GM12872 (cell line): Measurements from ENCODE around the gene RGMA.
A peak's percentile ranks its signal among the peaks of the same experiment; 100 is the strongest.

ENCODE experiments used
- TF ChIP-seq, protein P1 (sequence below): IDR thresholded peaks from 3 replicates; pipeline ENCODE4 v1.5.1; 2011; ENCODE audit warnings: low read depth, mild to moderate bottlenecking, low read length, moderate library complexity; ENCODE audit not compliant: insufficient read depth

Gene RGMA

DNA sequence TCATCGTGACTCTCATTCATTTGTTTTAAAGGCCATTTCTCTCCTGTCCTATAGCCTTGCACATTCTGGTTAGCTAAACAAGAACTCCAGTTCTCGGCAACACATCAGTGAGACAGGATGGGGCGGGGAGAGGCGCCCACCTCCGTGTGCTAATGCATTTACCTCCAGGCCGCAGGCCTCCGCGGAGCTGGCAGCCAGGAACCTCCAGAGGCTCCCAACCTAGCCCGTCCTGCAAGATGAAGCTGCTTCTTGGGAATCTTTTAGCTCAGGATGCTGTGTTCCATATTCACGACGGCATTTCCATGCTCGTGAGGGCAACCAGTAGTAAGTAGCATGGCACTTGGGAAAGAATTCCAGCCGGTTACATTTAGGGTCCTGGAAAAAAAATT, 47.9 kb downstream of the RGMA start:
- TF ChIP-seq, protein P1, sequence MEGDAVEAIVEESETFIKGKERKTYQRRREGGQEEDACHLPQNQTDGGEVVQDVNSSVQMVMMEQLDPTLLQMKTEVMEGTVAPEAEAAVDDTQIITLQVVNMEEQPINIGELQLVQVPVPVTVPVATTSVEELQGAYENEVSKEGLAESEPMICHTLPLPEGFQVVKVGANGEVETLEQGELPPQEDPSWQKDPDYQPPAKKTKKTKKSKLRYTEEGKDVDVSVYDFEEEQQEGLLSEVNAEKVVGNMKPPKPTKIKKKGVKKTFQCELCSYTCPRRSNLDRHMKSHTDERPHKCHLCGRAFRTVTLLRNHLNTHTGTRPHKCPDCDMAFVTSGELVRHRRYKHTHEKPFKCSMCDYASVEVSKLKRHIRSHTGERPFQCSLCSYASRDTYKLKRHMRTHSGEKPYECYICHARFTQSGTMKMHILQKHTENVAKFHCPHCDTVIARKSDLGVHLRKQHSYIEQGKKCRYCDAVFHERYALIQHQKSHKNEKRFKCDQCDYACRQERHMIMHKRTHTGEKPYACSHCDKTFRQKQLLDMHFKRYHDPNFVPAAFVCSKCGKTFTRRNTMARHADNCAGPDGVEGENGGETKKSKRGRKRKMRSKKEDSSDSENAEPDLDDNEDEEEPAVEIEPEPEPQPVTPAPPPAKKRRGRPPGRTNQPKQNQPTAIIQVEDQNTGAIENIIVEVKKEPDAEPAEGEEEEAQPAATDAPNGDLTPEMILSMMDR: no peak

DNA sequence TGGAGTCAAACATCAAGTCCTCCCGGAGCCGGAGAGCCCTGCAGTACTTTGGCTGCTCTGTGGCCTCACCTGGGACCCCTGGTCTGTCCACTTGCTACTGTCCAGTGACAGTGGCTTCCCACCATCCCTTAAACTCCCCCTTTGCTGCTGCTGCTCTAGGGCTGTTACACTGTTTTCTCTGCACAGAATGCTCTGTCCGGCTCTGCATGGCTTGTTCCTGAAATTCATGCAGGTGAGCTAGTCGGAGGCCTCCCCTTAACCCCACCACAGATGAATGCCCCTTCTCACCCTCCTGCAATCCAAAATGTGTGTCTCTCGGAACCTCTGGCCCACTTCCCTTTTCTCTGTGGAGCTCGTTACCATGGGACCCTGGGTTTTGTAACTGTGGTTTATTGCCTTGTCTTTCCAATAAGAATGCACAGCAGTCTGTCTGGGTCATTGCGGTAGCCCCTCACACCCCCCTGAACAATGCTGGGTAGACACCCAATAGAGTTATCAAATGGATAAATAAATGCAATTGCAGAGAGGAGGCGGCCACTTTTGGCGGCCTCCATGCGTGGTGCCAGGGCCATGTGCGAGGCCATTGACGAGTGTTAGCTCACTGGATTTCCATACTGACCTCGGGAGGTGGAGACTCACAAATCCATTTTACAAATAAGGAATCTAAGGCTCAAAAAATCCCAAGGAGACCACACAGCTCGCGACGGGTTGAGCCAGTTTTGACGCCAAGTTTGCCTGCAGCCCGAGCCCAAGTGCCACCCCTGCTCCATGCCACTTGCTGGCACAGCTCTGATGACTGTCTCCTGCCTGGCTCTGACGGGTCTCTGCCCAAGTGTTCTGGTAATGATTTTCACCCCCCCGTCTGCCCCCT, 48.5 kb downstream of the RGMA start:
- TF ChIP-seq, protein P1: no peak

DNA sequence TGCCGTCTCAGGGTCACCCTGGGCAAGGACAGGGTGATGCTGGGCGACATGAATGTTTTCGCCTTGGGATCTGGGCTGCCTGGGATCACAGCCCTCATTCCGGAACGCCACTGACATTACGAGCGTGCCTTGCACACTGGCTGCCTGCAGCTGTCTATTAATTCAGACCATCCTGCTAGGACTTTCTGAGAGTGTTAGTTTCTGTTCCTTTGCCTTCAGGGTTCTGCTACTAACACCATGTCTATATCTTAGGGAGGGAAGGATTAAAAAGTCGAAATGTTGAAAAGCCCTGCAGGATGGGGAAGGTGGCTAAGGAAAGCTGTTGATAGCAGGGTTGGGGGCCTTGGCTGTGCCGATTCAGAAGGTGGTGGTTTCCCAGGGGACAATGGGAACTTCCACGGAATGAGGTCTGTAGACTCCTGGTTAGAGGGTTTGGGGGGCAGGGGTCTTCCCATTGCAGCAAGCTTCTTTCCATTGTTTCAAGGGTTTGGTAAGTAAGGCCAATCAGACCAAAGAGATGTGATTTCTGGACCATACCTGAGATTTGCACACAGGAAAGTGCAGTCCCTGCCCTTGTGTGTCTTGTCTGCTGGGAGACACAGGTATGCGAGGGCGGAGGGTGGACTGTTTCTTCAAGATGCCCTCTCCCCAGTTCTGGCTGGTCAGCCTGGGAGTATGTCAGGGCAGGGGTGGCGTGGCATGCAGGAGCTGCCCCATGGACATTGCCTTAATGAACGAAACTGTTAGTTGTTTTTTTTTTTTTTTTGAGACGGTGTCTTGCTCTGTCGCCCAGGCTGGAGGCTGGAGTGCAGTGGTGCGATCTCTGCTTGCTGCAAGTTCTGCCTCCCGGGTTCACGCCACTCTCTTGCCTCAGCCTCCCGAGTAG, 50.9 kb downstream of the RGMA start:
- TF ChIP-seq, protein P1: no peak

DNA sequence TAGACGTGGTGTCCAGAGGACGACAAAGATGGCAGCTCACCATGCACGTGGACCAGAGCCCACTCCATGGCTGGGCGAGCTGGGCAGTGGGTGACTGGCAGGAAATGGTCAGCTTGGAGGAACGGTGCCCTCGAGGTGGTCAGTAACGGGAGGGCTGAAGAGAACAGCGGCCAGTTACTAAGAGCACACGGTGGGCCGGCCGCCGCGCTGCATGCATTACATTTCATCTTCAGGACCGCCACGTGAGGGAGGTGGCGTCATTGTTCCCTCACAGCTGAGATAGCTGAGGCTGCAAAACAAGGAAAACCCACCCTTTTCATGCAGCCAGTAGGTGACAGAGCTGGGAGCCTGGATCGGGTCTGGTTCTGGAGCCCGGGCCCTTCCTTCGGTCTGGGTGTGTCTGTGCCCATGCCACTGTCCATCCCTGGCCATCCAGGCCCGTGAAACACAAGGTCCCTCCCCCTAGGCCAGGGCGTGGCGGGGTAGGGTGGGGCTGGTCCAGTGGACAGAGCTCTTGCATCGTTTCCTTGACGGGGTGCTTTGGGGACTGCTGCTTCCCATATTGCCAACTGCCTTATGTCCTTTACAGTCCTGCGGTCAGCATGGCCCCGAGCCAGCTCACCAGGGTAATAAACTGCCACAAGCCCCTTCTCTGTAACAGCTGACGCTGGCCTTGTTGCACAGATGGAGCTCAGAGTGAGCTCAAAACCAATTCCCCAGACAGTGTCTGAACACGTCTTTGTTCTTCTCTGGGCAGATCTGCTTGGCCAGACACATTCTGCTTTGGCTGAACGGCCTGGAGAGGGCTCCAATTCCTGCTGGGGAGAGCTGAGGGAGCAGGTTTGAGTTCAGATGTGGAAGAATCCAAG, 51.8 kb downstream of the RGMA start:
- TF ChIP-seq, protein P1: no peak

DNA sequence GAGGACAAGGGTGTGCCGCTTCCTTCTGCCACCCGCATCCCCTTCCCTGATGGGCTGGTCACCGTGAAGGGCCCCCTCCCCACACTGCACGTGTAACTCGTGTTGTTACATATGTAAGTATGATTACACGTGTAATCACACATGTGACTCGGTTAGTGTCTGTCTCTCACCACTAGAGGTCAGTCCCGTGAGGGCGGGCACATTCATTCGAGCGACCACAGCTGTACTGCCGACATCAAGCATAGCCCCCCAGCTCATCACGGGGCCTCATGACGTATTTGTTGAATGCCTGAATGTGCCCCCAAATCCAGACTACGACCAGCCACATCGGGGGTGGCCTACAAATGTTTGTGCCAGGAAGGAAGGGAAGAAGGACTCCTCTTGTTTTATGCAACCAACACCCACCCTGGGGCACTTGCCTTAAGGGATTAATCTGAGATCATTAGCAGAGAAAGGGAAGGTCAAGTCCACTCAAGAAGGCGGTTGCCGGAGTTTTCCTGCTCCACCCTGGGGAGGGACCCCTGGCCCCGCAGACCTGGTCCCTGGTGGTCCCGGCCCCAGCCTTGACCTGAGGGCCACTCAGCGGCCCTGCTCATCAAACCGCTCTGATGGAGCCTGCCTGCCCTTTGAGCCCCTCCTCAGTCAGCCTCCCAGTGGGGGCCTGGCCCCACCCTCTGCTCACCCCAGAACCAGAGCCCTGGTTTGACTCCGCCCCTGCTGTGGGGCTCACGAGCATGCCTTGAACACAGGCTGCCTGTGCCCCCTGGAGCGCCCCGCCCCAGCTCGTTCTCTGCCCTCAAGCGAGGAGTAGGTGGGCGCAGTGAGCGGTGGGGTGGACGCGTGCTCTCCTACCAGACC, 52.8 kb downstream of the RGMA start:
- TF ChIP-seq, protein P1: peak; percentile 75

DNA sequence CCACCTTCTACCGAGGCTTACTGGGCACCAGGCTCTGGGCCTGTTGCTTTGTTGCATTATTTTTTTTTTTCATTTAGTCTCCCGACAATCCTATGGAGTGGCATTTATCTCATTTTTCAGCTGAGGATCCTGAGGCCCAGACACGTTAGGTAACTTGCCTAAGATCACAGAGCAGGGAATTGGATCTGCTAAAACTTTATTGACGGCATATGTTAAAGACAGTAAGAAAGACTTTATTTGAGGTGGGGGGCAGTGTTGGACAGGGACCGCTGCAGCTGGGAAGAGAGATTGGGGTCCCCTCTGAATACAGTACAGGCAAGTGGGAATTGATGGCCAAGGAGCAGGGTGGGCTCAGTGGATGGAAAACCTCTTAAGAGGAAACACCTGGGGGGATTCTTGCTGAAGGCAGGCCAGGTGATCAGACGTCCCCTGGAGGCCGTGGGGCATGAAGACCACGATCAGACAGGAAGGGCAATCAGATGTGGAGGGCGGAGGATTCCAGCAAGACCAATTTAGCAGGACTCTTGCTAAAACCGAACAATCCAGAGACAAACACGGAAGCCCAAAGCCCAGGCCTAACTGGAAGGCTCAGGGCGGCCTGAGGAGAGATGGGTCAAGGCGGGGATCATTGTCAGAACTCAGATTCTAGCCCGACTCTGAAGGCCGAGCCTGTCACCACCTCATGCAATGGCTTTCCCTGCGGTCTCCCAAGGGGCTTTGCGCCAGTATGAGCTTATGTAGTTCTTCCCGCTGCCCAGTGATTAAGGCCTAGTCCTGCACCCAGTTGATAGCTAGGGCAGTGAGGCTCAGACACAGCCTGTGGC, 53.7 kb downstream of the RGMA start:
- TF ChIP-seq, protein P1: no peak
